ENCODE data around the gene PCED1A. TPM values are rescaled to one million over a fixed set of nuclear protein-coding genes. Genes with fewer than 3 reads are reported as not detected.

The PCED1A gene
- total and polyA plus RNA-seq, 2 of the 13 experiments (the other 11 are each of a cell fraction or from before 2014, with no cell fraction given) = 40.1 to 84.2 TPM

- TF ChIP-seq ZNF790 (CRISPR knock-in tag; IDR thresholded peaks at IDR 0.05; ENCODE audit: borderline replicate concordance) (no peak), SP1 (IDR thresholded peaks at IDR 0.05) (no peak), SP1 (CRISPR knock-in tag; IDR thresholded peaks at IDR 0.05) (no peak; the same call in 1 of the 2 replicates), ZBTB42 (CRISPR knock-in tag; IDR thresholded peaks at IDR 0.05) (peak; percentile 40), ZC3H13 (CRISPR knock-in tag; IDR thresholded peaks at IDR 0.05) (no peak), BCL6 (CRISPR knock-in tag; IDR thresholded peaks at IDR 0.05) (peak; percentile 43; the same call in 1 of the 2 replicates), HCFC1 (IDR thresholded peaks at IDR 0.05; ENCODE audit: low read depth, low read length) (no peak), ZNF670 (CRISPR knock-in tag; IDR thresholded peaks at IDR 0.05; ENCODE audit: borderline replicate concordance) (no peak), RELA (CRISPR knock-in tag; IDR thresholded peaks at IDR 0.05) (no peak), SRSF1 (optimal IDR thresholded peaks at IDR 0.05; ENCODE audit: low read depth, low read length) (peak; percentile 22), ZNF224 (CRISPR knock-in tag; IDR thresholded peaks at IDR 0.05) (peak; percentile 63; the same call in 1 of the 2 replicates), SAP130 (CRISPR knock-in tag; IDR thresholded peaks at IDR 0.05; ENCODE audit: low read depth) (peak; percentile 60), REL (CRISPR knock-in tag; conservative IDR thresholded peaks at IDR 0.05) (peak; percentile 89), SOX5 (CRISPR knock-in tag; IDR thresholded peaks at IDR 0.05; ENCODE audit: borderline replicate concordance) (peak; percentile 46; the same call in 1 of the 2 replicates), POLR2A (IDR thresholded peaks at IDR 0.05; ENCODE audit: insufficient read depth in 1 of 2, low read depth in 2 of 2, low read length in 2 of 2) (peak in 1 of 2 experiments; percentile 50; a peak in 2 of 4 replicates), ATF5 (CRISPR knock-in tag; IDR thresholded peaks at IDR 0.05; ENCODE audit: low read depth) (no peak), NFAT5 (CRISPR knock-in tag; IDR thresholded peaks at IDR 0.05) (peak; percentile 77; the same call in 1 of the 2 replicates), HOXD1 (CRISPR knock-in tag; IDR thresholded peaks at IDR 0.05) (peak; percentile 93; the same call in 1 of the 2 replicates), EEA1 (CRISPR knock-in tag; IDR thresholded peaks at IDR 0.05; ENCODE audit: borderline replicate concordance) (peak; percentile 25; the same call in 1 of the 2 replicates), ASH2L (IDR thresholded peaks at IDR 0.05; ENCODE audit: insufficient read length, low read depth, low read length) (no peak), HIVEP1 (CRISPR knock-in tag; IDR thresholded peaks at IDR 0.05) (peak; percentile 74; the same call in 1 of the 2 replicates), ZBTB10 (CRISPR knock-in tag; IDR thresholded peaks at IDR 0.05; ENCODE audit: borderline replicate concordance) (peak; percentile 95), ZNF737 (CRISPR knock-in tag; IDR thresholded peaks at IDR 0.05; ENCODE audit: borderline replicate concordance) (no peak), PCBP1 (IDR thresholded peaks at IDR 0.05; ENCODE audit: borderline replicate concordance, low read depth, low read length) (peak; percentile 43; the same call in 1 of the 2 replicates)
Measured at GRCh38 chr20:2872459-2873009, 32.1 kb upstream of the PCED1A start (continued).

Data from HepG2 (cell line).